Gastrocnemius medialis (tissue), 4 donors: ENCODE measurements around the gene PCSK4.

Experiments used
- CTCF ChIP-seq, 5 experiments: fragments of 450-650 bp in 3 of 5; fragments of 200-600 bp in 2 of 5; sonication (generic) in 2 of 5; IDR thresholded peaks in 4 of 5; conservative IDR thresholded peaks in 1 of 5; 1 replicate in 4 of 5; 2 replicates in 1 of 5; pipeline ENCODE4 v1.5.1; 2016 to 2019; ENCODE audit warnings: antibody characterized with exemption in 5 of 5, mild to moderate bottlenecking in 3 of 5, moderate library complexity in 3 of 5
- POLR2A ChIP-seq, 2 donors: fragments of 450-650 bp; IDR thresholded peaks; one replicate each; pipeline ENCODE4 v1.6.1; 2017; ENCODE audit warnings: antibody characterized with exemption in 2 of 2, mild to moderate bottlenecking in 2 of 2, moderate library complexity in 2 of 2

GRCh38 chr19:1491114-1491848, 1.1 kb upstream of the PCSK4 start, which contains the start of gene REEP6:
- TF ChIP-seq CTCF (IDR thresholded peaks at IDR 0.05 in 4 of 5, conservative IDR thresholded peaks at IDR 0.05 in 1 of 5) (no peak), POLR2A (IDR thresholded peaks at IDR 0.05) (peak in 1 of 2 donors; percentile 10)
